ENCODE data around the gene SOCS1. TPM values are rescaled to one million over a fixed set of nuclear protein-coding genes. Genes with fewer than 3 reads are reported as not detected.

SOCS1 gene
- total and polyA plus RNA-seq, 2 donors (not counting 1 experiment from before 2014, with no cell fraction given): 29.7 to 107 TPM

DNA sequence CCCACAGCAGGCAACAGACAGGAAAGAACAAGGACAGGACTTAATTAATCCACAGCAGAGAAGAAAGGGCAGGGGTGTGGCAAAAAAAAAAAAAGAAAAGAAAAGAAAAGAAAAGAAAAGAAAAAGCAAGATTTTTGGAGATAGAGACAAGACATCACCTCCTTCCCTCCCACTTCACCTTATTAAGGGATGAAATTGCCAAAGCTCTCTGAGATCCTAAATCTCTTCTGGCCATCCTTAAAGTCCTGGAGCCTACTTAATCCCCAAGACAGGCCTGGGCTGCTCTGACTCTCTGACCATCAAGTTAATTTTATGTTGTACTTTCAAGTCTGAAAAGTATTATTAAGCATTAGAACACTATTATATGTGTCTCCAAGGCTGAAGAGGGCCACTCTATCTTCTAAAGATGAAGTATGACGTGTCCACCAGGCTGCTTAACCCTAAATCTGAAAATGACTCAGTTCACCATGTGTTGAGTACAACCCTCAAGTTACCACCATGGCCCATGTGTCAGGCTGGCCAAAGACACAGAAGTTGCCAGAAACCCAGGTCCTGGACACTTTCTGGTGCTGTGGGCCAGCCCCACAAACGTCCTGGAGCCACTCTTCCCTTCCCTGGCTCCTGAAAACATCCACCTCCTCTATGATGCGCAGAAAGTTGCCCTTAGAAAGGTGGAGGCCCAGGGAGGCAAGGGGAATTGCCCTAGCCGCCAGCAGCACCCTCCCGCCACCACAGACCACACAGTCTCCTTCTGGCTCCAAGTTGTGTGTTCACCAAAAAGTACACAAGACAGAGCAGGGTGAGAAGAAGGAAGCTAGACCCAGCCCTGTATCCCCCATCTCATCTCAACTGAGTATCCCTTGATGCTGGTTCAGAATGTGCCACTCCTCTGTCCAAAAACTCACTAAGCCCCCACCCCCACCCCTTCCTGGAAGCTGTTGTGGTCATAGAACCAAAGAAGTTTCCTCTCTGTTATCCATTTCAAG is 2.7 kb downstream of the SOCS1 start:
- TF ChIP-seq, protein P1, sequence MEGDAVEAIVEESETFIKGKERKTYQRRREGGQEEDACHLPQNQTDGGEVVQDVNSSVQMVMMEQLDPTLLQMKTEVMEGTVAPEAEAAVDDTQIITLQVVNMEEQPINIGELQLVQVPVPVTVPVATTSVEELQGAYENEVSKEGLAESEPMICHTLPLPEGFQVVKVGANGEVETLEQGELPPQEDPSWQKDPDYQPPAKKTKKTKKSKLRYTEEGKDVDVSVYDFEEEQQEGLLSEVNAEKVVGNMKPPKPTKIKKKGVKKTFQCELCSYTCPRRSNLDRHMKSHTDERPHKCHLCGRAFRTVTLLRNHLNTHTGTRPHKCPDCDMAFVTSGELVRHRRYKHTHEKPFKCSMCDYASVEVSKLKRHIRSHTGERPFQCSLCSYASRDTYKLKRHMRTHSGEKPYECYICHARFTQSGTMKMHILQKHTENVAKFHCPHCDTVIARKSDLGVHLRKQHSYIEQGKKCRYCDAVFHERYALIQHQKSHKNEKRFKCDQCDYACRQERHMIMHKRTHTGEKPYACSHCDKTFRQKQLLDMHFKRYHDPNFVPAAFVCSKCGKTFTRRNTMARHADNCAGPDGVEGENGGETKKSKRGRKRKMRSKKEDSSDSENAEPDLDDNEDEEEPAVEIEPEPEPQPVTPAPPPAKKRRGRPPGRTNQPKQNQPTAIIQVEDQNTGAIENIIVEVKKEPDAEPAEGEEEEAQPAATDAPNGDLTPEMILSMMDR (IDR thresholded peaks at IDR 0.05): no peak
- Mint-ChIP-seq H3K4me3 (peak overlapping the region; percentile 89), H3K27ac (peak overlapping the region; percentile 79), H3K9me3 (ENCODE audit: insufficient read depth) (no peaks in the 10 kb centered on the region), H3K4me1 (peaks cover 54% of the 10 kb centered on the region), H3K27me3 (no peaks in the 10 kb centered on the region)
- no peak overlapping the region for H3K27ac ChIP-seq (ENCODE audit: low read length in 2 of 2)
- H2AFZ ChIP-seq (ENCODE audit: insufficient read depth, low read depth, low read length, poor library complexity, severe bottlenecking): no peak overlapping the region
- H3K79me2 ChIP-seq (ENCODE audit: control insufficient read depth, insufficient read depth, low read length): peaks cover 20% of the 10 kb centered on the region
- intact Hi-C loops (cut with micrococcal nuclease): loop anchor here (2.0 to 10.0 kb wide), 3 partner anchors 21 to 661 kb away; partner anchors contain the start of gene GSPT1
- H3K9ac ChIP-seq (ENCODE audit: low read length): peak overlapping the region; percentile 84
- H3K4me2 ChIP-seq (replicated peaks; ENCODE audit: low read depth, low read length, poor library complexity, severe bottlenecking): peak overlapping the region; percentile 98
- H3K27me3 ChIP-seq (replicated peaks in 1 of 4; ENCODE audit: control extremely low read depth in 1 of 4, control insufficient read depth in 3 of 4, insufficient read depth in 4 of 4, low read length in 3 of 4): no peaks in the 10 kb centered on the region
- POLR2A ChIA-PET: interaction anchor here (0.6 to 5.8 kb wide), 12 partner anchors 29 to 312 kb away, joined by 3 to 89 read pairs (median 7); no protein-coding TSS in a partner anchor
- peaks cover 2 to 17% of the 10 kb centered on the region in 2 experiments for H3K36me3 ChIP-seq (replicated peaks in 1 of 2; ENCODE audit: control extremely low read depth in 1 of 2, control insufficient read depth in 1 of 2, extremely low read depth in 1 of 2, insufficient read depth in 2 of 2, low read length in 1 of 2)
- H3K4me1 ChIP-seq (ENCODE audit: control insufficient read depth in 2 of 2, insufficient read depth in 2 of 2, low read length in 2 of 2): peaks cover 41 to 50% of the 10 kb centered on the region in 2 donors
- peaks cover 50% of the 10 kb centered on the region for H4K20me1 ChIP-seq (ENCODE audit: control insufficient read depth, insufficient read depth, low read length, poor library complexity, severe bottlenecking)
- no peaks in the 10 kb centered on the region for H3K9me3 ChIP-seq (ENCODE audit: control extremely low read depth in 1 of 3, control insufficient read depth in 2 of 3, insufficient read depth in 1 of 3, low read length in 2 of 3)
- H3K4me3 ChIP-seq (ENCODE audit: control extremely low read depth in 1 of 5, extremely low read depth in 1 of 5, insufficient read depth in 1 of 5, low read depth in 2 of 5, low read length in 4 of 5): peak overlapping the region in 4 of 5 experiments; percentile 6 to 89 (median 68)
- WGBS (ENCODE audit: insufficient coverage): 85% methylated on average over 4 of the region's 5 CpGs
- ATAC-seq (ENCODE audit: low read depth): no peak
- CTCF ChIA-PET: interaction anchor here (0.9 to 10.3 kb wide), 9 partner anchors 29 to 290 kb away, joined by 3 to 223 read pairs (median 24); no protein-coding TSS in a partner anchor
- peak; percentile 42 for DNase-seq

DNA sequence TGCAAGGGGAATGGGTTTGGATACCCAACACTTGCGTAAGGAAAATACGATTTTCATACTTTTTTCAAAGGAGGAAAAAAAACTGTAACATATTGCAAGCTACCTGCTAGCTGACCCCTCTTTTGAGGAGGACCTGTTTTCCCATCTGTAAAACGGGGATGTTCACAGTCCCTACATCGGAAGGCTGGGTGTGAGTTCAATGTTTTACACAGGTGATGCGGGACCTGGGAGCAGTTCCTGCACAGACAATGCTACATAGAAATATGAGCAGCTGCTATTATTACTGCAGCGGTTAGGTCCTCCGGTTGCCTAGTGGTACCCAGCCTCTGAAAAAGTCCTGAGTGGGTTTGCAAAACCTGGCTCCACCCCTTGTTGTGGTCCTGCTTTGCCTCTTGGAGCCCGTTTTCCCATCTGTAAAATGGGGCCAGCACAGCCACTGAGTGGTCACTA is 3.5 kb downstream of the SOCS1 start:
- Histone ChIP-seq H3K9ac (ENCODE audit: low read length) (no peak overlapping the region), H3K9me3 (ENCODE audit: control extremely low read depth in 1 of 3, control insufficient read depth in 2 of 3, insufficient read depth in 1 of 3, low read length in 2 of 3) (no peaks in the 10 kb centered on the region), H3K79me2 (ENCODE audit: control insufficient read depth, insufficient read depth, low read length) (peaks cover 20% of the 10 kb centered on the region), H3K36me3 (replicated peaks in 1 of 2; ENCODE audit: control extremely low read depth in 1 of 2, control insufficient read depth in 1 of 2, extremely low read depth in 1 of 2, insufficient read depth in 2 of 2, low read length in 1 of 2) (peaks cover 2 to 17% of the 10 kb centered on the region in 2 experiments), H2AFZ (ENCODE audit: insufficient read depth, low read depth, low read length, poor library complexity, severe bottlenecking) (no peak overlapping the region), H3K27me3 (replicated peaks in 1 of 4; ENCODE audit: control extremely low read depth in 1 of 4, control insufficient read depth in 3 of 4, insufficient read depth in 4 of 4, low read length in 3 of 4) (no peaks in the 10 kb centered on the region), H4K20me1 (ENCODE audit: control insufficient read depth, insufficient read depth, low read length, poor library complexity, severe bottlenecking) (peaks cover 50% of the 10 kb centered on the region), H3K27ac (ENCODE audit: low read length in 2 of 2) (no peak overlapping the region), H3K4me1 (ENCODE audit: control insufficient read depth in 2 of 2, insufficient read depth in 2 of 2, low read length in 2 of 2) (peaks cover 36 to 42% of the 10 kb centered on the region in 2 donors), H3K4me2 (replicated peaks; ENCODE audit: low read depth, low read length, poor library complexity, severe bottlenecking) (peak overlapping the region; percentile 98), H3K4me3 (ENCODE audit: control extremely low read depth in 1 of 5, extremely low read depth in 1 of 5, insufficient read depth in 1 of 5, low read depth in 2 of 5, low read length in 4 of 5) (no peak overlapping the region)
- H3K27me3 Mint-ChIP-seq: no peaks in the 10 kb centered on the region
- H3K4me1 Mint-ChIP-seq: peaks cover 52% of the 10 kb centered on the region
- DNase-seq (no peak), ATAC-seq (ENCODE audit: low read depth) (no peak)
- intact Hi-C loops (cut with micrococcal nuclease): loop anchor here (2.0 to 10.0 kb wide), 3 partner anchors 20 to 662 kb away; partner anchors contain the start of gene GSPT1
- TF ChIP-seq, protein P1 (IDR thresholded peaks at IDR 0.05): no peak
- no peak for TF ChIP-seq EZH2 (IDR thresholded peaks at IDR 0.05; ENCODE audit: borderline replicate concordance, insufficient read depth, low read depth, low read length, poor library complexity, severe bottlenecking)
- peak overlapping the region; percentile 83 for H3K27ac Mint-ChIP-seq
- H3K4me3 Mint-ChIP-seq: peak overlapping the region; percentile 89
- no peaks in the 10 kb centered on the region for H3K9me3 Mint-ChIP-seq (ENCODE audit: insufficient read depth)
- ChIA-PET CTCF (interaction anchor here (0.6 to 10.3 kb wide), 10 partner anchors 28 to 289 kb away, joined by 3 to 223 read pairs (median 6); no protein-coding TSS in a partner anchor), POLR2A (interaction anchor here (0.5 to 2.6 kb wide), 13 partner anchors 28 to 302 kb away, joined by 3 to 15 read pairs (median 5); partner anchors contain the start of gene RMI2)
- WGBS (ENCODE audit: insufficient coverage): 80% methylated on average over 4 of the region's 8 CpGs

All from B cell (primary cell).